GM19452 (cell line): Measurements from ENCODE around the gene ADPRHL1.

Experiments
- ATAC-seq: cut with Tn5 transposase; IDR thresholded peaks from one replicate; pipeline ENCODE4 v1.9.1; 2021; ENCODE audit not compliant: unreplicated experiment

Gene ADPRHL1

GRCh38 chr13:113433391-113433916 lies 19.8 kb downstream of the ADPRHL1 start:
- ATAC-seq: no peak

GRCh38 chr13:113432506-113433270 lies 20.6 kb downstream of the ADPRHL1 start:
- no peak for ATAC-seq

GRCh38 chr13:113431171-113431570 lies 22.1 kb downstream of the ADPRHL1 start:
- ATAC-seq: no peak

GRCh38 chr13:113430378-113431110 lies 22.7 kb downstream of the ADPRHL1 start:
- no peak for ATAC-seq

- no peak for ATAC-seq
Observed at GRCh38 chr13:113429608-113429985, 23.7 kb downstream of the ADPRHL1 start.

GRCh38 chr13:113428871-113429607 lies 24.2 kb downstream of the ADPRHL1 start:
- no peak for ATAC-seq

GRCh38 chr13:113428469-113428865 lies 24.8 kb downstream of the ADPRHL1 start:
- ATAC-seq: no peak

GRCh38 chr13:113427562-113428468 lies 25.5 kb downstream of the ADPRHL1 start:
- no peak for ATAC-seq

- no peak for ATAC-seq
Observed at GRCh38 chr13:113426591-113426986, 26.7 kb downstream of the ADPRHL1 start.

GRCh38 chr13:113425941-113426590 lies 27.2 kb downstream of the ADPRHL1 start:
- ATAC-seq: no peak

- no peak for ATAC-seq
Observed at GRCh38 chr13:113423520-113424163, 29.6 kb downstream of the ADPRHL1 start.

GRCh38 chr13:113422807-113423519 lies 30.3 kb downstream of the ADPRHL1 start:
- no peak for ATAC-seq

GRCh38 chr13:113421673-113422270 lies 31.5 kb downstream of the ADPRHL1 start:
- no peak for ATAC-seq

GRCh38 chr13:113420833-113421600 lies 32.3 kb downstream of the ADPRHL1 start:
- ATAC-seq: no peak

GRCh38 chr13:113420232-113420631 lies 33.1 kb downstream of the ADPRHL1 start:
- ATAC-seq: no peak

GRCh38 chr13:113419531-113420193 lies 33.6 kb downstream of the ADPRHL1 start:
- ATAC-seq: no peak

- ATAC-seq: no peak
Observed at GRCh38 chr13:113418722-113419049, 34.6 kb downstream of the ADPRHL1 start.
